ENCODE results near the gene PDK2. TPM values are rescaled to one million over a fixed set of nuclear protein-coding genes. Genes with fewer than 3 reads are reported as not detected.

PDK2 gene
- total RNA-seq, 1 donor from 2014 or later: 44.9 TPM

DNA sequence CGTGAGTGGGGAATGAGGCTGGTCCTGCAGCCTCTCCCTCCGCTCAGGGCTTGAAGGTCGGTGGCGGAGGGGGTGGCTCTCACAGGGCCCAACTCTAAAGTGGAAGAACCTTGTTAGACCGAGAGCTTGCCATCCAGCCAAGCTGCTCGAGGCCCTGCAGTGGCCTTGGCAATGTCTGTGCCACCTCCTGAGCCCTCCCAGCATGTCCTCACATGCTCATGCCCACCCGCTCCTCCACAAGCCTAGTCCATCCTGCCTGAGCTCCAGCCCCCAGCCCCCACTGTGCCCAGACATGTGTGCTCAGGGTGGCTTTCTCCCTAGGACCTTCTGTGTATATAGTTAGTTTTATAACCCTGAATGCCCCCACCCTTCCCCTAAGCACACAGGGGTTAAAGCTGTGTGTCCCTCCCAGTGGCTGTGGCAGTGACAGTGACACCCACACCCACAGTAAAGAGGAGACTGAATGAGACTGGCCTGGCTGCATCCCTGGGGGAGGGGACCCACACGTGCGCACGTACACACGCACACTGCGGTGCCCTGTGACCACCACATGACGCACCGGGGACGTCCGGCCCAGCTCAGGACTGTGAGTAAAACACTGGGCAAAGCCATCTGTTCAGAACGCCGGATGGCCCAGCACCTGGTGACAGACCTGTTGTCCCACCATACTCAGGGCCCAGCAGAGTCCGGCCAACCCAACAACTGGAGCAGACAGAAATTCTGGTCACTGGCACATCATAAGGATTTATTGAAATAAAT lies 15.6 kb downstream of the PDK2 start:
- Mint-ChIP-seq H3K27ac (no peak overlapping the region), H3K4me3 (no peak overlapping the region), H3K36me3 (peaks cover 4% of the 10 kb centered on the region), H3K27me3 (peaks cover 6% of the 10 kb centered on the region), H3K4me1 (ENCODE audit: unreplicated experiment) (peaks cover 8% of the 10 kb centered on the region), H3K9me3 (no peaks in the 10 kb centered on the region)
- no peak for DNase-seq (ENCODE audit: extremely low spot score, unreplicated experiment)
- TF ChIP-seq, protein P1, sequence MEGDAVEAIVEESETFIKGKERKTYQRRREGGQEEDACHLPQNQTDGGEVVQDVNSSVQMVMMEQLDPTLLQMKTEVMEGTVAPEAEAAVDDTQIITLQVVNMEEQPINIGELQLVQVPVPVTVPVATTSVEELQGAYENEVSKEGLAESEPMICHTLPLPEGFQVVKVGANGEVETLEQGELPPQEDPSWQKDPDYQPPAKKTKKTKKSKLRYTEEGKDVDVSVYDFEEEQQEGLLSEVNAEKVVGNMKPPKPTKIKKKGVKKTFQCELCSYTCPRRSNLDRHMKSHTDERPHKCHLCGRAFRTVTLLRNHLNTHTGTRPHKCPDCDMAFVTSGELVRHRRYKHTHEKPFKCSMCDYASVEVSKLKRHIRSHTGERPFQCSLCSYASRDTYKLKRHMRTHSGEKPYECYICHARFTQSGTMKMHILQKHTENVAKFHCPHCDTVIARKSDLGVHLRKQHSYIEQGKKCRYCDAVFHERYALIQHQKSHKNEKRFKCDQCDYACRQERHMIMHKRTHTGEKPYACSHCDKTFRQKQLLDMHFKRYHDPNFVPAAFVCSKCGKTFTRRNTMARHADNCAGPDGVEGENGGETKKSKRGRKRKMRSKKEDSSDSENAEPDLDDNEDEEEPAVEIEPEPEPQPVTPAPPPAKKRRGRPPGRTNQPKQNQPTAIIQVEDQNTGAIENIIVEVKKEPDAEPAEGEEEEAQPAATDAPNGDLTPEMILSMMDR (conservative IDR thresholded peaks at IDR 0.05): no peak

DNA sequence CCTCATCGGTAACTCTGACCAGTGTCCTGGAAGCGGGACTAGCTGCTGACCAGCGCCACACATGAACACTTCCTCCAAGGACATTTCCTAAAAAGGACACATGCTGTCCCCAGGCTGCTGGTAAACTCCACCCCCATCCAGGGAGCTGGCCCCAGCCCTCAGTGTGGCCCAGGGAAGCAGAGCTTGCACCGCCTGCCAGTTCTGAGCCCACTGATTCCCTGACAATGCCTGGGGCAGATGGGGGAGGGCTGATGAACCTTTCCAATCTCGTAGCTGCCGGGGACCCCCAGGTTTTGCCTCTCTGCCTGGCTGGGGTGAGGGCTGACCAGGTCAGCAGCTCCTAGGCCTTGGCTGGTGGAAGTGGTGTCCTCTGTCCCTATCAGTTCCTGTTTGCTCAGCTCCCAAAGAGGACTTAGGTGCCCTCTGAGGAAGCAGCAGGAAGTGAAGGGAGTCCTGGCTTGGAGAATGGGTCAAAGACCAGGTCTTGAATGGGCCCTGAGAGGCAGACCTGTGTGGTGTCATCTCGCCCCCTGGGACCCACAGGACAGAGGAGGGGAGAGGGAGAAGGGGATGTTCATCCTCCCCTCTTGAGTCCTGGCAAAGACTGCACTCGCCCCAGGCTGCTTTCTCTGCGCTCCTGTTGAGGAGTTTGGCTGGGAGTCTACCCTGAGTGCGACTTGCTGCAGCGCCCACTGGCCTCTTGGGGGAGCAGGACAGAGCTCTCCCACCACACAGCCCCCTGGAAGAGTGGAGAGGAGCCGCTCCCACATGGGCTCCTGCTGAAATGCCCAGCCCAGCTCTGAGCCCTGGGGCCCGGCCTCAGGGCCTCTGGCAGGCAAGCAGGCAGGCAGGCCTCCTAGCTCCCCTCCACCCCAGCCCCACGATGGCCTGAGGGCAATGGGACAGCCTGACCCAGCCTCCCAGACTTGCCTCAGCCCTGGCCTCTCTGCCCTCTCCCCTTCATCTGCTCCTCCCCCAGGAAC lies 16.8 kb downstream of the PDK2 start:
- Mint-ChIP-seq H3K4me3 (no peak overlapping the region), H3K4me1 (ENCODE audit: unreplicated experiment) (peaks cover 12% of the 10 kb centered on the region), H3K9me3 (no peaks in the 10 kb centered on the region), H3K36me3 (no peaks in the 10 kb centered on the region), H3K27me3 (peaks cover 10% of the 10 kb centered on the region), H3K27ac (no peak overlapping the region)
- DNase-seq (ENCODE audit: extremely low spot score, unreplicated experiment): no peak
- TF ChIP-seq, protein P1 (conservative IDR thresholded peaks at IDR 0.05): no peak

DNA sequence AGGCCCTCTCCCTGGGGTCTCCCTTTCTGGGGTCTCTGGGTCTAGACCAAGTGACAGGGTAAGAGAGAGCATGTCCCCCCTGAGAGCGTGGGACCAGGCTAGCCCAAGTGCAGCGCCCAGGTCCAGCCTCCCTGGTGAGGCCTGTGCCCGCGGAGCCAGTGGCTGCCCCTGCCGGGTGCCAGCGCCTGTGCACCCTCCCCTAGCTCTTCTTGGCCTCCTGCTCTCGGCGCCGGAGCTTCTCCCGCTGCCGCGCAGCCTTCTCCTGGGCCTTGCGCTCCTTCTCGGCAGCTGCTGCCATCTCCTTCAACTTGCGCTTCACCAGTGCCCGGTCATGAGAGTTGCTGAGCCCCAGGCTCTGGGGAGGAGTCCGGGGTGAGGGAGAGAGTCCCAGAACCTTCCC lies 17.5 kb downstream of the PDK2 start:
- Mint-ChIP-seq H3K4me3 (no peak overlapping the region), H3K27ac (no peak overlapping the region), H3K27me3 (peaks cover 12% of the 10 kb centered on the region), H3K4me1 (ENCODE audit: unreplicated experiment) (peaks cover 14% of the 10 kb centered on the region), H3K36me3 (no peaks in the 10 kb centered on the region), H3K9me3 (no peaks in the 10 kb centered on the region)
- TF ChIP-seq, protein P1 (conservative IDR thresholded peaks at IDR 0.05): no peak
- DNase-seq (ENCODE audit: extremely low spot score, unreplicated experiment): no peak

GRCh38 chr17:50113624-50114320 lies 18.6 kb downstream of the PDK2 start:
- no peak overlapping the region for H3K4me3 Mint-ChIP-seq
- no peaks in the 10 kb centered on the region for H3K9me3 Mint-ChIP-seq
- H3K36me3 Mint-ChIP-seq: no peaks in the 10 kb centered on the region
- TF ChIP-seq, protein P1 (conservative IDR thresholded peaks at IDR 0.05): no peak
- no peak overlapping the region for H3K27ac Mint-ChIP-seq
- H3K27me3 Mint-ChIP-seq: peaks cover 18% of the 10 kb centered on the region
- no peak for DNase-seq (ENCODE audit: extremely low spot score, unreplicated experiment)
- peaks cover 14% of the 10 kb centered on the region for H3K4me1 Mint-ChIP-seq (ENCODE audit: unreplicated experiment)

DNA sequence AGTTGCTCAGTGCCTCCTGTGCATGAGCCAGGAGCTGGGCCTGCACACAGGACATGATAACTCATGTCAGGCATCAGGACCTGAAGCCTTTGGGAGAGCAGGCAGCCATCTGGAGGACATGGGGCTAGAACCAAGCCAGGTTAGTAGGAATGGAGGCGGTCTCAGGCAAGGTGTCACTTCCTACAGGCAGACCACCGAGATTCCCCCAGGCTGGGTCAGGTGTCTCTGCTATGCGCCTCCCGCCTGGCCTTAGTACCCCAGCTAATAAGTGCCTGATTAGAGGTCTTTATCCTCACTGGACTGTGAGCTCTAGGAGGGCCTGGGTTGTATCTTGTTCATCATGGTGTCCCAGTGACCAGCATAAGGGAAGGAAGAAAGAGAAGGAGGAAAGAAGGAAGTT lies 19.2 kb downstream of the PDK2 start:
- no peak for DNase-seq (ENCODE audit: extremely low spot score, unreplicated experiment)
- Mint-ChIP-seq H3K9me3 (no peaks in the 10 kb centered on the region), H3K27me3 (peaks cover 21% of the 10 kb centered on the region), H3K36me3 (no peaks in the 10 kb centered on the region), H3K27ac (no peak overlapping the region), H3K4me1 (ENCODE audit: unreplicated experiment) (peaks cover 14% of the 10 kb centered on the region), H3K4me3 (no peak overlapping the region)
- TF ChIP-seq, protein P1 (conservative IDR thresholded peaks at IDR 0.05): no peak

Measured in type B pancreatic cell (in vitro differentiated cells).